GM12801 (cell line): ENCODE measurements around the gene FBXL16.

Experiments used
- CTCF ChIP-seq: IDR thresholded peaks from one replicate; pipeline ENCODE4 v1.5.1; 2011; ENCODE audit warnings: control low read depth; ENCODE audit not compliant: insufficient read length; ENCODE audit errors: extremely low read depth

The FBXL16 gene

DNA sequence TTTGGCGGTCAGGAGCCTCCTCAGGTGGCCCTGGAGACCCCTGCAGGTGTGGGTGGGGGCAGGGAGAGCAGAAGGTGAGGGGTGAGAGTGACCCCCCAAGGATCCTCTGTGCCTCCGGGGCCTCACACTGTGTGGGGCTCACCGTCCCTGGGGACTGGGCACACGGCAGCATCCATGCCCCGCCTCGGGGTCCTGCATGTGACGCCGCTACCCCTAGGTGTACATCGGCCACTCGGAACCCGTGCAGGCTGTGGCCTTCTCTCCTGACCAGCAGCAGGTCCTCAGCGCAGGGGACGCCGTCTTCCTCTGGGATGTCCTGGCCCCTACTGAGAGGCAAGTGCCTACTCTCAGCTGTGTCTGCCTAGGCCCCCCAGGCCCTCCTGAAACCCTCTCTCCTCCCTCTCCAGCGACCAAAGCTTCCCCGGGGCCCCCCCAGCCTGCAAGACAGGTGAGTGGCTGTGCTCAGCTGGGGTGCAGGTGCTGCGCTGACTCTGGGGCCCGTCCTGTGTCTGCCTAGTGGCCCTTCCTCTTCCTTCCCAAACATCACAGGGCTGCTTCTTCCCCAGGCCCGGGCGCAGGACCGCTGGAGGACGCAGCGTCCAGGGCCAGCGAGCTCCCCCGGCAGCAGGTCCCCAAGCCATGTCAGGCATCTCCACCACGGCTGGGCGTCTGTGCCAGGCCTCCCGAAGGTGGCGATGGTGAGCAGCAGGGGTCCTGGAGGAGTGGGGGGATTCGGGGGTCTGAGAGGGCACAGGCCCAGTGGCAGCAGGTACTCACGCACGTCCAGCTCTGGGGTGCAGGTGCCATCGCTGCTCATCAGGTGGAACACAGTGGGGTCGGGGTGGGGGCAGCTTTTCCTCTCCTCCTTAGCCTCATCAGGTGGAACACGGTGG, 46.7 kb downstream of the FBXL16 start:
- TF ChIP-seq CTCF = no peak

- no peak for TF ChIP-seq CTCF
Measured at GRCh38 chr16:657487-657886, 48.1 kb downstream of the FBXL16 start.

DNA sequence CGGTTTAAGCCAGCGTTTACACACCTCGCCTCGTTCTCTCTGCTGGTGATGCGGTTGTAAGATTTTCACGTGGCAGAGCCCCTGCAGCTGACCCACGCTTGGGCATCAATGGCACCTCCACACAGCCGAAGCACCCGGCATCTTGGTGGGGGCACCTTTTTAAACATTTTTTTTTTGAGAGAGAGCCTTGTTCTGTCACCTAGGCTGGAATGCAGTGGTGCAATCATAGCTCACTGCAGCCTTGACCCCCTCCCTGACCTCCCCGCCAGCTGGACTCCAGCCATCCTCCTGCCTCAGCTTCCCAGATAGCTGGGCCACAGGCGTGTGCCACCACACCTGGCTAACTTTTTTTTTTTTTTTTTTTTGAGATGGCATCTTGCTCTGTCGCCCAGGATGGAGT, 51.6 kb downstream of the FBXL16 start:
- no peak for TF ChIP-seq CTCF

DNA sequence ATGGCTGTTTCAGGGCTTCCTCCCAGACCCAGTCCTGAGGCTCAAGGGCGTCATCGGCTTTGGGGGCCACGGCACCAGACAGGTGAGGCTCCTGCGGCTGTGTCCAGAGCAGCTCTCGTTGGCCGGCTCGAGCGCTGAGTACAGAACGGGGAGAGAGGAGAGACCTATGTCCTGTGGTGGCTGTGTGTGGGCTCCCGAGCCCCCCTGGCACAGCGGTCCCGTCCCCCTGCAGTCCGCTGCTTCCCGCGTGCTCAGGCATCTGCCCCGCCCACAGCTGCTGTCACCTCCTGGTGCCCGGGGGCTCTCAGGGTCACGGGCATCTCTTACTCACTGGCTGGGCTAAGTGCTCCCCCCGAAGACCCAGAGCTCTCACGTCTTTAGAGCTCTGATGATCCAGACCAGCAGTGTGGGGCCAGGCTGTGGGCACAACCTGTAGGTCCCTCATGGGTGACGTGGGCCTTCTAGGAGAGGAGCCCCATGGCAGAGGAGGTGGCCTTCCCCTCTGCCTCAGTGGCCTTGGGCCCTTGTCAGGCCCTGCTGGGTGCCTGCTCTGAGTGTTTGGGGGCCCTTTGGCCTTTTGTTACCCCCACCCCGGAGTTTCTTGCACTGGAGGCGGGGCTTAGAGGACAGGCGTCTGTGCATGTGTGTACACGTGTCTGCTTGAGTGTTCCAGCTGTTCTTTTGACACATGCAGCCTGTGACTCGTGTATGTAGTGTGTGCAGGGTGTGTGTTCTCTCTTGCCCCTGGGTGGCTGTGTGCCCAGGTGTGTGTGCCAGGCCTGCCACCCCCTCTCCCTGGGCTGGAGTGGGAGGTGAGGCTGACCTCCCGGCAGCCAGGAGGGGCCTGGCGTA, 52.9 kb downstream of the FBXL16 start:
- TF ChIP-seq CTCF = no peak

DNA sequence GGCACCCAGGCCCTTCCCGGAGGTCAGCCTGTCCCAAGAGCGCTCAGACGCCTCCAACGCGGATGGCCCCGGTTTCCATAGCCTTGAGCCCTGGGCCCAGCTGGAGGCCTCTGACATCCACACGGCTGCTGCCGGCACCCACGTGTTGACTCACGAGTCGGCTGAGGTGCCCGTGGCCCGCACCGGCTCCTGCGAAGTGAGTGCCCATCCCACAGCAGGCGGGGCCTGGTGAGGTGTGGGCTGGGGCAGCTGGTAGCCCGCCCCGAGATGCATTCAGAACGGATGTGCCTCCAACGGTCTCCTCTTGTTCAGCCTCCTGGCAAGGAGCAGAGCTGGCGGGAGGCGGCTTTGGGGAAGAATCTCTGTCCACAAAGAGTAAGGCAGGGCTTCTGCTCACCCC, 53.8 kb downstream of the FBXL16 start:
- TF ChIP-seq CTCF = no peak

- no peak for TF ChIP-seq CTCF
Measured at GRCh38 chr16:649631-650030, 56.0 kb downstream of the FBXL16 start.

- TF ChIP-seq CTCF = no peak
Measured at GRCh38 chr16:648781-649589, 56.6 kb downstream of the FBXL16 start, which contains the start of gene WDR90. Gene WDR90 (plus strand): TSS chr16:649365. CDS start chr16:649417, 52 bp downstream.
